Keratinocyte (primary cell): ENCODE results near the gene ELOF1.

Source experiments
- EZH2 ChIP-seq: IDR thresholded peaks from one replicate; pipeline ENCODE4 v1.6.1; 2012; ENCODE audit warnings: inconsistent platforms, mild to moderate bottlenecking, low read length, moderate library complexity
- TF ChIP-seq, protein P1 (sequence below), 3 experiments: IDR thresholded peaks in 1 of 3; conservative IDR thresholded peaks in 1 of 3; optimal IDR thresholded peaks in 1 of 3; 2 replicates in 2 of 3; 3 replicates in 1 of 3; pipeline versions ENCODE3 to v1.5.1; 2011; ENCODE audit warnings: low read length in 3 of 3, mild to moderate bottlenecking in 3 of 3, moderate library complexity in 2 of 3, control low read depth in 1 of 3, inconsistent platforms in 1 of 3; ENCODE audit not compliant: insufficient read depth in 2 of 3; ENCODE audit errors: extremely low read depth in 1 of 3

DNA sequence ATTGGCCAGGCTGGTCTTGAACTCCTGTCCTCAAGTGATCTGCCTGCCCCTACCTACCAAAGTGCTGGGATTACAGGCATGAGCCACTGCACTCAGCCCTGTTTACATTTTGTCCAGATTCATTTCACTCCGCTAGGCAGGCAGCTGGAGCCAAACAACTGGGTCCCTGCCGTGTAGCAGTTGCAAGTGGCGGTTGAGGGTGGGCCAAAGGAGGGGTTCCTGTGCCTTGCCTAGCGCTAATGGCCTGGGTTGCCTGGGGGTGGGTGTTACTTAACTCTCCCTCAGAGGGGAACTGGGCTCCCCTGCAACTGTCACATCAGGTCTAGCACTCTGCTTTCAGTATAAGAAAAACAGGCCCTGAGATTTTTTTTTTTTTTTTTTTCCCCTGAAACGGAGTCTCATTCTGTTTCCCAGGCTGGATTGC, 11.0 kb upstream of the ELOF1 start:
- TF ChIP-seq, protein P1, sequence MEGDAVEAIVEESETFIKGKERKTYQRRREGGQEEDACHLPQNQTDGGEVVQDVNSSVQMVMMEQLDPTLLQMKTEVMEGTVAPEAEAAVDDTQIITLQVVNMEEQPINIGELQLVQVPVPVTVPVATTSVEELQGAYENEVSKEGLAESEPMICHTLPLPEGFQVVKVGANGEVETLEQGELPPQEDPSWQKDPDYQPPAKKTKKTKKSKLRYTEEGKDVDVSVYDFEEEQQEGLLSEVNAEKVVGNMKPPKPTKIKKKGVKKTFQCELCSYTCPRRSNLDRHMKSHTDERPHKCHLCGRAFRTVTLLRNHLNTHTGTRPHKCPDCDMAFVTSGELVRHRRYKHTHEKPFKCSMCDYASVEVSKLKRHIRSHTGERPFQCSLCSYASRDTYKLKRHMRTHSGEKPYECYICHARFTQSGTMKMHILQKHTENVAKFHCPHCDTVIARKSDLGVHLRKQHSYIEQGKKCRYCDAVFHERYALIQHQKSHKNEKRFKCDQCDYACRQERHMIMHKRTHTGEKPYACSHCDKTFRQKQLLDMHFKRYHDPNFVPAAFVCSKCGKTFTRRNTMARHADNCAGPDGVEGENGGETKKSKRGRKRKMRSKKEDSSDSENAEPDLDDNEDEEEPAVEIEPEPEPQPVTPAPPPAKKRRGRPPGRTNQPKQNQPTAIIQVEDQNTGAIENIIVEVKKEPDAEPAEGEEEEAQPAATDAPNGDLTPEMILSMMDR (optimal IDR thresholded peaks at IDR 0.05 in 1 of 3, IDR thresholded peaks at IDR 0.05 in 1 of 3, conservative IDR thresholded peaks at IDR 0.05 in 1 of 3; ENCODE audit: extremely low read depth in 1 of 3, insufficient read depth in 2 of 3, low read length in 3 of 3) = no peak
- TF ChIP-seq EZH2 = no peak
